Measurements from ENCODE around the gene SYK. TPM values are rescaled to one million over a fixed set of nuclear protein-coding genes. Genes with fewer than 3 reads are reported as not detected.

Gene SYK
- total RNA-seq, 1 donor from 2014 or later = 88.9 TPM

GRCh38 chr9:90857091-90857490 lies 55.5 kb downstream of the SYK start:
- Histone ChIP-seq H3K27ac (no peak overlapping the region), H3K4me1 (peaks cover 7% of the 10 kb centered on the region), H3K9me3 (no peaks in the 10 kb centered on the region), H3K36me3 (peaks cover 12% of the 10 kb centered on the region), H3K27me3 (ENCODE audit: low read depth) (no peaks in the 10 kb centered on the region), H3K4me3 (no peak overlapping the region)
- ATAC-seq = no peak
- no peak for DNase-seq
- no peak for TF ChIP-seq CTCF (IDR thresholded peaks at IDR 0.05)
- intact Hi-C loops (cut with DNase I) = no loop called here

GRCh38 chr9:90857855-90858254 lies 56.2 kb downstream of the SYK start:
- DNase-seq = no peak
- peaks cover 7% of the 10 kb centered on the region for H3K4me1 ChIP-seq
- H3K27ac ChIP-seq = no peak overlapping the region
- H3K36me3 ChIP-seq = peaks cover 14% of the 10 kb centered on the region
- intact Hi-C loops (cut with DNase I) = no loop called here
- H3K27me3 ChIP-seq (ENCODE audit: low read depth) = no peaks in the 10 kb centered on the region
- no peak for TF ChIP-seq CTCF (IDR thresholded peaks at IDR 0.05)
- H3K4me3 ChIP-seq = no peak overlapping the region
- ATAC-seq = no peak
- no peaks in the 10 kb centered on the region for H3K9me3 ChIP-seq

GRCh38 chr9:90858457-90858901 lies 56.9 kb downstream of the SYK start:
- Histone ChIP-seq H3K4me3 (no peak overlapping the region), H3K27me3 (ENCODE audit: low read depth) (no peaks in the 10 kb centered on the region), H3K36me3 (peaks cover 20% of the 10 kb centered on the region), H3K9me3 (no peaks in the 10 kb centered on the region), H3K4me1 (peaks cover 7% of the 10 kb centered on the region), H3K27ac (no peak overlapping the region)
- DNase-seq (no peak), ATAC-seq (no peak)
- intact Hi-C loops (cut with DNase I) = no loop called here
- TF ChIP-seq CTCF (IDR thresholded peaks at IDR 0.05) = no peak

- intact Hi-C loops (cut with DNase I) = no loop called here
- no peak for ATAC-seq
These were observed 58.8 kb downstream of the SYK start for GRCh38 chr9:90860382-90860781.

GRCh38 chr9:90860826-90861225 lies 59.2 kb downstream of the SYK start:
- no peak overlapping the region for H3K4me3 ChIP-seq
- ATAC-seq = peak; percentile 68 to 78
- no peaks in the 10 kb centered on the region for H3K9me3 ChIP-seq
- H3K4me1 ChIP-seq = peaks cover 7% of the 10 kb centered on the region
- no peak for TF ChIP-seq CTCF (IDR thresholded peaks at IDR 0.05)
- intact Hi-C loops (cut with DNase I) = no loop called here
- no peak overlapping the region for H3K27ac ChIP-seq
- peaks cover 42% of the 10 kb centered on the region for H3K36me3 ChIP-seq
- no peak for DNase-seq
- no peaks in the 10 kb centered on the region for H3K27me3 ChIP-seq (ENCODE audit: low read depth)

More at GRCh38 chr9:90860382-90860781, 58.8 kb downstream of the SYK start:
- Histone ChIP-seq H3K27me3 (ENCODE audit: low read depth) (no peaks in the 10 kb centered on the region), H3K27ac (no peak overlapping the region), H3K9me3 (no peaks in the 10 kb centered on the region), H3K4me3 (no peak overlapping the region), H3K36me3 (peaks cover 38% of the 10 kb centered on the region), H3K4me1 (peaks cover 7% of the 10 kb centered on the region)
- DNase-seq = no peak
- TF ChIP-seq CTCF (IDR thresholded peaks at IDR 0.05) = no peak

- peaks cover 7% of the 10 kb centered on the region for H3K4me1 ChIP-seq
- H3K4me3 ChIP-seq = no peak overlapping the region
- no peak for TF ChIP-seq CTCF (IDR thresholded peaks at IDR 0.05)
- no peak overlapping the region for H3K27ac ChIP-seq
- peaks cover 42% of the 10 kb centered on the region for H3K36me3 ChIP-seq
- H3K27me3 ChIP-seq (ENCODE audit: low read depth) = no peaks in the 10 kb centered on the region
- no peaks in the 10 kb centered on the region for H3K9me3 ChIP-seq
- ATAC-seq (no peak), DNase-seq (no peak)
- intact Hi-C loops (cut with DNase I) = no loop called here
These were observed 59.8 kb downstream of the SYK start for GRCh38 chr9:90861380-90861779.
